ENCODE results near the gene EXOC6. TPM values are rescaled to one million over a fixed set of nuclear protein-coding genes. Genes with fewer than 3 reads are reported as not detected.

EXOC6 gene
- total RNA-seq, 4 donors from 2014 or later, result 9.7 to 760 (median 13.7) TPM

GRCh38 chr10:92855560-92855959 lies 7.2 kb downstream of the EXOC6 start:
- TF ChIP-seq CTCF (IDR thresholded peaks at IDR 0.05; ENCODE audit: low read depth), result no peak

GRCh38 chr10:92857904-92858514 lies 9.7 kb downstream of the EXOC6 start:
- TF ChIP-seq CTCF (IDR thresholded peaks at IDR 0.05; ENCODE audit: low read depth), result no peak

- no peak for TF ChIP-seq CTCF (IDR thresholded peaks at IDR 0.05; ENCODE audit: low read depth)
Measured at GRCh38 chr10:92867235-92867634, 18.9 kb downstream of the EXOC6 start.

- TF ChIP-seq CTCF (IDR thresholded peaks at IDR 0.05; ENCODE audit: low read depth), result no peak
Measured at GRCh38 chr10:92868036-92868435, 19.7 kb downstream of the EXOC6 start.

GRCh38 chr10:92868557-92868956 lies 20.2 kb downstream of the EXOC6 start:
- TF ChIP-seq CTCF (IDR thresholded peaks at IDR 0.05; ENCODE audit: low read depth), result no peak

- no peak for TF ChIP-seq CTCF (IDR thresholded peaks at IDR 0.05; ENCODE audit: low read depth)
Measured at GRCh38 chr10:92873029-92873428, 24.7 kb downstream of the EXOC6 start.

- TF ChIP-seq CTCF (IDR thresholded peaks at IDR 0.05; ENCODE audit: low read depth), result no peak
Measured at GRCh38 chr10:92876509-92877036, 28.3 kb downstream of the EXOC6 start.
